Osteocyte (in vitro differentiated cells): ENCODE data around the gene ZNF513. TPM values are rescaled to one million over a fixed set of nuclear protein-coding genes. Genes with fewer than 3 reads are reported as not detected.
A peak's percentile ranks its signal among the peaks of the same experiment; 100 is the strongest.

Experiments
- DNase-seq: peaks from one replicate; pipeline ENCODE4 v3.0.0; 2021; ENCODE audit warnings: mixed read lengths; ENCODE audit not compliant: unreplicated experiment; ENCODE audit errors: extremely low spot score
- H3K27ac Mint-ChIP-seq: one replicate; pipeline ENCODE4 v1.8.0; 2021; ENCODE audit warnings: mild to moderate bottlenecking, mixed read lengths; ENCODE audit not compliant: unreplicated experiment
- H3K27me3 Mint-ChIP-seq: one replicate; pipeline ENCODE4 v1.8.0; 2021; ENCODE audit warnings: mixed read lengths; ENCODE audit not compliant: unreplicated experiment
- H3K36me3 Mint-ChIP-seq: one replicate; pipeline ENCODE4 v1.8.0; 2021; ENCODE audit warnings: mixed read lengths; ENCODE audit not compliant: unreplicated experiment
- H3K4me1 Mint-ChIP-seq: one replicate; pipeline ENCODE4 v1.8.0; 2021; ENCODE audit warnings: mixed read lengths; ENCODE audit not compliant: unreplicated experiment
- H3K4me3 Mint-ChIP-seq: one replicate; pipeline ENCODE4 v1.8.0; 2021; ENCODE audit warnings: mild to moderate bottlenecking, moderate library complexity, mixed read lengths; ENCODE audit not compliant: unreplicated experiment
- H3K9me3 Mint-ChIP-seq: one replicate; pipeline ENCODE4 v1.8.0; 2021; ENCODE audit warnings: mixed read lengths; ENCODE audit not compliant: unreplicated experiment
- CTCF ChIP-seq: fragments of 200-600 bp; sonication (generic); IDR thresholded peaks from 2 replicates; pipeline ENCODE4 v1.5.0; 2021; ENCODE audit warnings: antibody characterized with exemption, mild to moderate bottlenecking, moderate library complexity
- total RNA-seq: library from RNA; stranded (reverse); gene quantifications from 2 replicates; pipeline ENCODE4 v1.2.1, GENCODE V29; 2021

The ZNF513 gene
- total RNA-seq, 1 donor from 2014 or later: 19.1 TPM

GRCh38 chr2:27362678-27363420 is 17.7 kb downstream of the ZNF513 start:
- Mint-ChIP-seq H3K27me3 (no peaks in the 10 kb centered on the region), H3K4me1 (peaks cover 8% of the 10 kb centered on the region), H3K36me3 (peaks cover 22% of the 10 kb centered on the region), H3K9me3 (no peaks in the 10 kb centered on the region), H3K4me3 (no peak overlapping the region), H3K27ac (peak overlapping the region; percentile 24)
- no peak for DNase-seq
- TF ChIP-seq CTCF: no peak

GRCh38 chr2:27356382-27357181 is 24.0 kb downstream of the ZNF513 start, which contains the start of gene GTF3C2:
Gene GTF3C2 (minus strand): TSS chr2:27356764. CDS start chr2:27343554, 13,210 bp downstream.
- peak; percentile 98 for DNase-seq
- H3K27me3 Mint-ChIP-seq: no peaks in the 10 kb centered on the region

GRCh38 chr2:27356056-27356381 is 24.5 kb downstream of the ZNF513 start:
- no peak for DNase-seq
- H3K27ac Mint-ChIP-seq: peak overlapping the region; percentile 100

More at GRCh38 chr2:27356382-27357181, 24.0 kb downstream of the ZNF513 start, which contains the start of gene GTF3C2:
- Mint-ChIP-seq H3K4me1 (peaks cover 37% of the 10 kb centered on the region), H3K9me3 (no peaks in the 10 kb centered on the region), H3K4me3 (peak within 1 kb of the TSS; percentile 99), H3K27ac (peak within 1 kb of the TSS; percentile 100), H3K36me3 (peaks cover 3% of the 10 kb centered on the region)
- TF ChIP-seq CTCF: no peak

GRCh38 chr2:27354597-27354927 is 26.0 kb downstream of the ZNF513 start:
- no peak for TF ChIP-seq CTCF
- no peak for DNase-seq
- H3K27ac Mint-ChIP-seq: peak overlapping the region; percentile 46
- peak overlapping the region; percentile 38 for H3K4me3 Mint-ChIP-seq
- H3K4me1 Mint-ChIP-seq: peaks cover 40% of the 10 kb centered on the region
- H3K9me3 Mint-ChIP-seq: no peaks in the 10 kb centered on the region
- peaks cover 7% of the 10 kb centered on the region for H3K36me3 Mint-ChIP-seq
- H3K27me3 Mint-ChIP-seq: no peaks in the 10 kb centered on the region

More at GRCh38 chr2:27356056-27356381, 24.5 kb downstream of the ZNF513 start:
- Mint-ChIP-seq H3K36me3 (peaks cover 3% of the 10 kb centered on the region), H3K4me3 (peak overlapping the region; percentile 99), H3K4me1 (peaks cover 37% of the 10 kb centered on the region), H3K9me3 (no peaks in the 10 kb centered on the region), H3K27me3 (no peaks in the 10 kb centered on the region)
- TF ChIP-seq CTCF: no peak
